ENCODE data around the gene ADAMTS17. TPM values are rescaled to one million over a fixed set of nuclear protein-coding genes. Genes with fewer than 3 reads are reported as not detected.

The ADAMTS17 gene
- total RNA-seq, 1 experiment from 2014 or later, result 4.2 TPM

- ChIA-PET CTCF (no interaction called here), POLR2A (no interaction called here), RAD21 (ENCODE audit: low non-redundant PET in 1 of 2, low total read pairs in 2 of 2, uncharacterized antibody in 2 of 2, unreplicated experiment in 2 of 2) (no interaction called here)
- intact Hi-C loops (cut with micrococcal nuclease), result no loop called here
- Histone ChIP-seq H2AFZ (ENCODE audit: low read depth, low read length, poor library complexity, severe bottlenecking) (no peak overlapping the region), H3K9ac (ENCODE audit: low read length) (no peak overlapping the region), H3K36me3 (ENCODE audit: control insufficient read depth in 1 of 2, insufficient read depth in 2 of 2, low read length in 2 of 2) (no peaks in the 10 kb centered on the region), H3K9me2 (ENCODE audit: insufficient read depth) (no peaks in the 10 kb centered on the region), H3K27ac (ENCODE audit: low read depth, low read length) (no peak overlapping the region), H3K4me2 (ENCODE audit: low read length) (no peak overlapping the region), H3K4me3 (replicated peaks in 1 of 2; ENCODE audit: low read depth in 1 of 2, low read length in 2 of 2) (no peak overlapping the region), H3K9me3 (ENCODE audit: control insufficient read depth in 1 of 2, insufficient read depth in 1 of 2, low read depth in 1 of 2, low read length in 2 of 2) (no peaks in the 10 kb centered on the region), H4K20me1 (ENCODE audit: insufficient read depth) (no peaks in the 10 kb centered on the region), H3K79me2 (ENCODE audit: insufficient read depth, low read length) (no peaks in the 10 kb centered on the region), H3K27me3 (ENCODE audit: insufficient read depth, low read length) (no peaks in the 10 kb centered on the region), H3K4me1 (ENCODE audit: control insufficient read depth in 1 of 2, insufficient read depth in 2 of 2, low read length in 2 of 2) (no peaks in the 10 kb centered on the region)
- TF ChIP-seq SIN3A (IDR thresholded peaks at IDR 0.05; ENCODE audit: low read depth) (no peak), EZH2phosphoT487 (IDR thresholded peaks at IDR 0.05; ENCODE audit: borderline replicate concordance) (no peak), SRF (IDR thresholded peaks at IDR 0.05; ENCODE audit: low read depth) (no peak), POLR2AphosphoS5 (IDR thresholded peaks at IDR 0.05; ENCODE audit: low read depth, low read length) (no peak), EGR1 (IDR thresholded peaks at IDR 0.05; ENCODE audit: low read depth) (no peak), FOSL1 (IDR thresholded peaks at IDR 0.05; ENCODE audit: low read depth) (no peak), CEBPB (IDR thresholded peaks at IDR 0.05; ENCODE audit: low read depth) (no peak), JUND (IDR thresholded peaks at IDR 0.05) (no peak), TCF7L2 (IDR thresholded peaks at IDR 0.05; ENCODE audit: borderline replicate concordance, extremely low read depth, insufficient read depth, insufficient read length) (no peak), RAD21 (IDR thresholded peaks at IDR 0.05; ENCODE audit: low read depth) (no peak), MAX (IDR thresholded peaks at IDR 0.05) (no peak)
- DNase-seq (ENCODE audit: low read depth, low spot score), result no peak
- ATAC-seq, result no peak
- no TSS peak for BruUV-seq (replicated peaks)
Measured at GRCh38 chr15:100058458-100058857, 283.3 kb downstream of the ADAMTS17 start.

- H3K27me3 ChIP-seq (ENCODE audit: insufficient read depth, low read length), result no peaks in the 10 kb centered on the region
- TF ChIP-seq SIN3A (IDR thresholded peaks at IDR 0.05; ENCODE audit: low read depth) (no peak), REST (IDR thresholded peaks at IDR 0.05; ENCODE audit: low read depth) (no peak), CBX3 (IDR thresholded peaks at IDR 0.05; ENCODE audit: low read depth) (no peak), EGR1 (IDR thresholded peaks at IDR 0.05; ENCODE audit: low read depth) (no peak), POLR2AphosphoS5 (IDR thresholded peaks at IDR 0.05; ENCODE audit: low read depth, low read length) (no peak), JUND (IDR thresholded peaks at IDR 0.05) (no peak), FOSL1 (IDR thresholded peaks at IDR 0.05; ENCODE audit: low read depth) (no peak), CEBPB (IDR thresholded peaks at IDR 0.05; ENCODE audit: low read depth) (no peak), POLR2A (IDR thresholded peaks at IDR 0.05; ENCODE audit: borderline replicate concordance, extremely low read depth, insufficient read depth, insufficient read length) (no peak), ATF3 (IDR thresholded peaks at IDR 0.05) (no peak), CTCF (IDR thresholded peaks at IDR 0.05 in 2 of 3, conservative IDR thresholded peaks at IDR 0.05 in 1 of 3; ENCODE audit: borderline replicate concordance in 1 of 3, insufficient read depth in 1 of 3, low read depth in 2 of 3, low read length in 2 of 3) (no peak), ELF1 (IDR thresholded peaks at IDR 0.05; ENCODE audit: borderline replicate concordance, low read depth) (no peak)
Measured at GRCh38 chr15:100057281-100057680, 284.5 kb downstream of the ADAMTS17 start.

More at GRCh38 chr15:100057281-100057680, 284.5 kb downstream of the ADAMTS17 start:
- no peaks in the 10 kb centered on the region for H3K9me2 ChIP-seq (ENCODE audit: insufficient read depth)
- RAD21 ChIA-PET (ENCODE audit: low non-redundant PET in 1 of 2, low total read pairs in 2 of 2, uncharacterized antibody in 2 of 2, unreplicated experiment in 2 of 2), result no interaction called here
- no peaks in the 10 kb centered on the region for H3K4me1 ChIP-seq (ENCODE audit: control insufficient read depth in 1 of 2, insufficient read depth in 2 of 2, low read length in 2 of 2)
- no peaks in the 10 kb centered on the region for H4K20me1 ChIP-seq (ENCODE audit: insufficient read depth)
- no TSS peak for BruUV-seq (replicated peaks)
- intact Hi-C loops (cut with micrococcal nuclease), result no loop called here
- DNase-seq (ENCODE audit: low read depth, low spot score) (no peak), ATAC-seq (no peak)
- no peak overlapping the region for H3K4me2 ChIP-seq (ENCODE audit: low read length)
- no peaks in the 10 kb centered on the region for H3K36me3 ChIP-seq (ENCODE audit: control insufficient read depth in 1 of 2, insufficient read depth in 2 of 2, low read length in 2 of 2)
- no peak overlapping the region for H2AFZ ChIP-seq (ENCODE audit: low read depth, low read length, poor library complexity, severe bottlenecking)
- POLR2A ChIA-PET, result no interaction called here
- no peak overlapping the region for H3K27ac ChIP-seq (ENCODE audit: low read depth, low read length)
- no peaks in the 10 kb centered on the region for H3K9me3 ChIP-seq (ENCODE audit: control insufficient read depth in 1 of 2, insufficient read depth in 1 of 2, low read depth in 1 of 2, low read length in 2 of 2)
- no peak overlapping the region for H3K4me3 ChIP-seq (replicated peaks in 1 of 2; ENCODE audit: low read depth in 1 of 2, low read length in 2 of 2)
- CTCF ChIA-PET, result no interaction called here
- H3K9ac ChIP-seq (ENCODE audit: low read length), result no peak overlapping the region
- no peaks in the 10 kb centered on the region for H3K79me2 ChIP-seq (ENCODE audit: insufficient read depth, low read length)

Data from HCT116 (cell line).